Measurements from ENCODE around the gene AKAP5.

The AKAP5 gene

GRCh38 chr14:64422005-64422404 lies 43.3 kb upstream of the AKAP5 start:
- no peak for DNase-seq (ENCODE audit: low read depth)
- no peak for TF ChIP-seq CTCF (IDR thresholded peaks at IDR 0.05; ENCODE audit: insufficient read depth, low read depth, low read length, missing control alignments)

GRCh38 chr14:64422756-64423155 lies 42.5 kb upstream of the AKAP5 start:
- no peak for TF ChIP-seq CTCF (IDR thresholded peaks at IDR 0.05; ENCODE audit: insufficient read depth, low read depth, low read length, missing control alignments)
- no peak for DNase-seq (ENCODE audit: low read depth)
- H3K4me3 ChIP-seq (ENCODE audit: low read depth, low read length), result no peak overlapping the region

More at GRCh38 chr14:64422005-64422404, 43.3 kb upstream of the AKAP5 start:
- H3K4me3 ChIP-seq (ENCODE audit: low read depth, low read length), result no peak overlapping the region

- no peak for DNase-seq (ENCODE audit: low read depth)
- H3K4me3 ChIP-seq (ENCODE audit: low read depth, low read length), result no peak overlapping the region
- TF ChIP-seq CTCF (IDR thresholded peaks at IDR 0.05; ENCODE audit: insufficient read depth, low read depth, low read length, missing control alignments), result no peak
These were observed 41.3 kb upstream of the AKAP5 start for GRCh38 chr14:64423987-64424386.

- TF ChIP-seq CTCF (IDR thresholded peaks at IDR 0.05; ENCODE audit: insufficient read depth, low read depth, low read length, missing control alignments), result no peak
- no peak for DNase-seq (ENCODE audit: low read depth)
- H3K4me3 ChIP-seq (ENCODE audit: low read depth, low read length), result no peak overlapping the region
These were observed 30.8 kb upstream of the AKAP5 start for GRCh38 chr14:64434528-64434927.

- DNase-seq (ENCODE audit: low read depth), result no peak
- H3K4me3 ChIP-seq (ENCODE audit: low read depth, low read length), result no peak overlapping the region
These were observed 27.0 kb upstream of the AKAP5 start for GRCh38 chr14:64438181-64438841.

GRCh38 chr14:64439141-64439540 lies 26.2 kb upstream of the AKAP5 start:
- no peak for TF ChIP-seq CTCF (IDR thresholded peaks at IDR 0.05; ENCODE audit: insufficient read depth, low read depth, low read length, missing control alignments)
- H3K4me3 ChIP-seq (ENCODE audit: low read depth, low read length), result no peak overlapping the region
- DNase-seq (ENCODE audit: low read depth), result no peak

More at GRCh38 chr14:64438181-64438841, 27.0 kb upstream of the AKAP5 start:
- no peak for TF ChIP-seq CTCF (IDR thresholded peaks at IDR 0.05; ENCODE audit: insufficient read depth, low read depth, low read length, missing control alignments)

GRCh38 chr14:64440494-64440893 lies 24.8 kb upstream of the AKAP5 start:
- TF ChIP-seq CTCF (IDR thresholded peaks at IDR 0.05; ENCODE audit: insufficient read depth, low read depth, low read length, missing control alignments), result no peak
- no peak for DNase-seq (ENCODE audit: low read depth)
- no peak overlapping the region for H3K4me3 ChIP-seq (ENCODE audit: low read depth, low read length)
